ENCODE measurements around the gene CR1L.
"Not testable (repeated sequence)": the region's sequence is repeated elsewhere in the genome, so short reads cannot be mapped to it uniquely, and the experiment has no call there.

The CR1L gene

GRCh38 chr1:207691010-207691409 is 46.1 kb downstream of the CR1L start:
- Histone ChIP-seq H3K4me1 (ENCODE audit: control insufficient read depth, insufficient read depth, low read length) (no peaks in the 10 kb centered on the region), H3K27ac (ENCODE audit: low read length) (no peak overlapping the region), H3K4me3 (ENCODE audit: low read length in 2 of 2) (no peak overlapping the region), H3K9me3 (ENCODE audit: control insufficient read depth in 2 of 2, low read length in 2 of 2) (no peaks in the 10 kb centered on the region), H3K9ac (ENCODE audit: low read length in 2 of 2) (no peak overlapping the region), H3K36me3 (ENCODE audit: control insufficient read depth in 2 of 2, insufficient read depth in 2 of 2, low read length in 2 of 2) (no peaks in the 10 kb centered on the region), H3K27me3 (ENCODE audit: control insufficient read depth in 1 of 2, insufficient read depth in 2 of 2, low read length in 2 of 2) (peaks cover 2 to 3% of the 10 kb centered on the region in 2 donors)

GRCh38 chr1:207691841-207692240 is 46.9 kb downstream of the CR1L start:
- no peak overlapping the region for H3K9ac ChIP-seq (ENCODE audit: low read length in 2 of 2)
- no peak overlapping the region for H3K27ac ChIP-seq (ENCODE audit: low read length)

GRCh38 chr1:207692291-207692690 is 47.4 kb downstream of the CR1L start:
- H3K4me3 ChIP-seq (ENCODE audit: low read length in 2 of 2): not testable (repeated sequence)

More at GRCh38 chr1:207691841-207692240, 46.9 kb downstream of the CR1L start:
- no peak overlapping the region for H3K4me3 ChIP-seq (ENCODE audit: low read length in 2 of 2)
- H3K9me3 ChIP-seq (ENCODE audit: control insufficient read depth in 2 of 2, low read length in 2 of 2): no peaks in the 10 kb centered on the region
- peaks cover 2 to 3% of the 10 kb centered on the region in 2 donors for H3K27me3 ChIP-seq (ENCODE audit: control insufficient read depth in 1 of 2, insufficient read depth in 2 of 2, low read length in 2 of 2)
- no peaks in the 10 kb centered on the region for H3K4me1 ChIP-seq (ENCODE audit: control insufficient read depth, insufficient read depth, low read length)
- H3K36me3 ChIP-seq (ENCODE audit: control insufficient read depth in 2 of 2, insufficient read depth in 2 of 2, low read length in 2 of 2): no peaks in the 10 kb centered on the region

DNA sequence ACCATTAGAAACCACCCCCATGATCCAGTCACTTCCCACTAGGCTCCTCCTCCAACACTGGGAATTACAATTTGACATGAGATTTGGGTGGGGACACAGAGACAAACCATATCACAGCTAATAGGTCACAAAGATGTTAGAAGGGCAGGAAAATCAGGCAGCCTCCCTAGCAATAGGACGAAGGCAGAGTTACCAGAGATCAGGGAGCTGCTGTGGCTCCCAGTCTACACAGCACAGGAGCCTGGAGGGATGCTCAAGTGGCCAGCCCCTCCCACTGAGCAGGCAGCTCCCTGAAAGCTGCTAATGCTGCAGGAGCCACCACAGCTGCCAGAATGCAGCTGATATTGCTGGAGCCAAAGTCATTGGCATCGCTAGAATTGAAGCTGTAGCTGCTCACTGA is 51.0 kb downstream of the CR1L start:
- H3K4me3 ChIP-seq (ENCODE audit: low read length in 2 of 2): no peak overlapping the region
- no peak overlapping the region for H3K27ac ChIP-seq (ENCODE audit: low read length)
- H3K27me3 ChIP-seq (ENCODE audit: control insufficient read depth in 1 of 2, insufficient read depth in 2 of 2, low read length in 2 of 2): no peaks in the 10 kb centered on the region
- no peaks in the 10 kb centered on the region for H3K36me3 ChIP-seq (ENCODE audit: control insufficient read depth in 2 of 2, insufficient read depth in 2 of 2, low read length in 2 of 2)
- no peaks in the 10 kb centered on the region for H3K9me3 ChIP-seq (ENCODE audit: control insufficient read depth in 2 of 2, low read length in 2 of 2)
- no peaks in the 10 kb centered on the region for H3K4me1 ChIP-seq (ENCODE audit: control insufficient read depth, insufficient read depth, low read length)
- H3K9ac ChIP-seq (ENCODE audit: low read length in 2 of 2): no peak overlapping the region

More at GRCh38 chr1:207692291-207692690, 47.4 kb downstream of the CR1L start:
- H3K36me3 ChIP-seq (ENCODE audit: control insufficient read depth in 2 of 2, insufficient read depth in 2 of 2, low read length in 2 of 2); H3K27me3 ChIP-seq (ENCODE audit: control insufficient read depth in 1 of 2, insufficient read depth in 2 of 2, low read length in 2 of 2); H3K9ac ChIP-seq (ENCODE audit: low read length in 2 of 2); H3K4me1 ChIP-seq (ENCODE audit: control insufficient read depth, insufficient read depth, low read length); H3K27ac ChIP-seq (ENCODE audit: low read length); H3K9me3 ChIP-seq (ENCODE audit: control insufficient read depth in 2 of 2, low read length in 2 of 2): not testable (repeated sequence)

DNA sequence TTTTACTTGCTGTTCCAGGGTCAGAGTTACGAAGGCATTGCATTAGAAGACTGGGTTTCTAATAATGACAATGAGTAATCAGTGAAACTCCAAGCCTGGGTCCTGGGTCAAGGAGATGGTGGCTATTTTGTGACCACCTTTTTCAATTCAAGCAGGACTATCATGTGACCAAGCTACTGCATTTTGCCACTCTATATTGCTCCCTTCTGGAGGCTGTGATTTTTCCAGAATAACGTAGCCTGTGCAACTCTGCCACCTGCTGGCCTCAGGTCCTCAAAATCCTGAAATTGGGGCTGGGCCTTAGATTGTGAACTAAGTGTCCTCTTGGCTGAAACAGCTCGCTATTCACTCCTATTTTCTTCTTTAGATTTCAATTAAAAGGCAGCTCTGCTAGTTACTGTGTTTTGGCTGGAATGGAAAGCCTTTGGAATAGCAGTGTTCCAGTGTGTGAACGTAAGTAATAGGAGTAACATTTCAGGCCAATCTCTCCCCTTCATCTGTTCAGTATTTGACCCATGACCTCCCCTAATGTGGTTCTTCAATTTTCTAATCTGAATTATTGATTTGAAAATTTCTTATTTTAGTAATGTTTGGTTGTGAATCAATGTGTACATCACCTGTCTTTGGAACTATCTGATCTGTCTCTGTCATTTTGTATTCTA is 54.0 kb downstream of the CR1L start:
- no peak overlapping the region for H3K27ac ChIP-seq (ENCODE audit: low read length)
- H3K9me3 ChIP-seq (ENCODE audit: control insufficient read depth in 2 of 2, low read length in 2 of 2): no peaks in the 10 kb centered on the region
- no peak overlapping the region for H3K9ac ChIP-seq (ENCODE audit: low read length in 2 of 2)
- no peaks in the 10 kb centered on the region for H3K36me3 ChIP-seq (ENCODE audit: control insufficient read depth in 2 of 2, insufficient read depth in 2 of 2, low read length in 2 of 2)
- no peaks in the 10 kb centered on the region for H3K27me3 ChIP-seq (ENCODE audit: control insufficient read depth in 1 of 2, insufficient read depth in 2 of 2, low read length in 2 of 2)
- H3K4me1 ChIP-seq (ENCODE audit: control insufficient read depth, insufficient read depth, low read length): no peaks in the 10 kb centered on the region
- H3K4me3 ChIP-seq (ENCODE audit: low read length in 2 of 2): no peak overlapping the region

DNA sequence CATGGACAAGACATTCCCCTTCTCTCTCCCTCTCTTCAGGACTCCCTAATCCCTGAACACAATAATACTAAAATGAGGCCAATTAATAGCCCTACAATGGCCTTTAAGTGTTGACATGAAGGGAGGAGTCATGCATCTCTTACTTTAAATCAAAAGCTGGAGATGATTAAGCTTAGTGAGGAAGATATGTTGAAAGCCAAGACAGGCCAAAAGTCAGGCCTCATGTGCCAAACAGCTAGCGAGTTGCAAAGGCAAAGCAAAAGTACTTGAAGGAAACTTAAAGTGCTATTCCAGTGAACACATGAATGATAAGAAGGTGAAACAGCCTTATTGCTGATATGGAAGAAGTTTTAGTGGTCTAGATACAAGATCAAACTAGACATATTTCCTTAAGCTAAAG is 57.4 kb downstream of the CR1L start:
- H3K9ac ChIP-seq (ENCODE audit: low read length in 2 of 2): no peak overlapping the region
- H3K4me1 ChIP-seq (ENCODE audit: control insufficient read depth, insufficient read depth, low read length): no peaks in the 10 kb centered on the region
- no peak overlapping the region for H3K4me3 ChIP-seq (ENCODE audit: low read length in 2 of 2)
- H3K27me3 ChIP-seq (ENCODE audit: control insufficient read depth in 1 of 2, insufficient read depth in 2 of 2, low read length in 2 of 2): no peaks in the 10 kb centered on the region
- H3K36me3 ChIP-seq (ENCODE audit: control insufficient read depth in 2 of 2, insufficient read depth in 2 of 2, low read length in 2 of 2): no peaks in the 10 kb centered on the region
- H3K9me3 ChIP-seq (ENCODE audit: control insufficient read depth in 2 of 2, low read length in 2 of 2): no peaks in the 10 kb centered on the region
- H3K27ac ChIP-seq (ENCODE audit: low read length): no peak overlapping the region

GRCh38 chr1:207703712-207704111 is 58.8 kb downstream of the CR1L start:
- no peak overlapping the region for H3K9ac ChIP-seq (ENCODE audit: low read length in 2 of 2)
- no peaks in the 10 kb centered on the region for H3K27me3 ChIP-seq (ENCODE audit: control insufficient read depth in 1 of 2, insufficient read depth in 2 of 2, low read length in 2 of 2)
- no peak overlapping the region for H3K27ac ChIP-seq (ENCODE audit: low read length)
- H3K4me1 ChIP-seq (ENCODE audit: control insufficient read depth, insufficient read depth, low read length): no peaks in the 10 kb centered on the region
- no peaks in the 10 kb centered on the region for H3K9me3 ChIP-seq (ENCODE audit: control insufficient read depth in 2 of 2, low read length in 2 of 2)
- H3K4me3 ChIP-seq (ENCODE audit: low read length in 2 of 2): no peak overlapping the region
- H3K36me3 ChIP-seq (ENCODE audit: control insufficient read depth in 2 of 2, insufficient read depth in 2 of 2, low read length in 2 of 2): no peaks in the 10 kb centered on the region

DNA sequence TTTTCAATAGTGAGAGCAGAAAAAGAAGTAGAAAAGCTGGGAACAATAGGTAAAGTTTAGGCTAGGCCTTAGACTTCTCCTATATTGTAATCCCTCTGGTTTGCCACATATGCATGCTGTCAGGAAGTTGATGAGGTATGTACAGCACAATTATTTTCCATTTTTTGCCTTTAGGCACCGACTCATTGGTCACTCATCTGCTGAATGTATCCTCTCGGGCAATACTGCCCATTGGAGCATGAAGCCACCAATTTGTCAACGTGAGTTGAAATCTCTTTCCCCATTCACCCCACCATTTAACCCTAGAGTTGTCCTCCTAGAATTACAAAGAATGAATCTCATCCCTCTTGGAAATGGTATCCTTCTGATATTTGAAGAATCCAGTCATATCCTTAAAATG is 63.1 kb downstream of the CR1L start:
- H3K9me3 ChIP-seq (ENCODE audit: control insufficient read depth in 2 of 2, low read length in 2 of 2); H3K27ac ChIP-seq (ENCODE audit: low read length); H3K4me1 ChIP-seq (ENCODE audit: control insufficient read depth, insufficient read depth, low read length); H3K36me3 ChIP-seq (ENCODE audit: control insufficient read depth in 2 of 2, insufficient read depth in 2 of 2, low read length in 2 of 2); H3K27me3 ChIP-seq (ENCODE audit: control insufficient read depth in 1 of 2, insufficient read depth in 2 of 2, low read length in 2 of 2); H3K9ac ChIP-seq (ENCODE audit: low read length in 2 of 2); H3K4me3 ChIP-seq (ENCODE audit: low read length in 2 of 2): not testable (repeated sequence)

GRCh38 chr1:207711285-207711684 is 66.4 kb downstream of the CR1L start:
- Histone ChIP-seq H3K36me3 (ENCODE audit: control insufficient read depth in 2 of 2, insufficient read depth in 2 of 2, low read length in 2 of 2) (no peaks in the 10 kb centered on the region), H3K27me3 (ENCODE audit: control insufficient read depth in 1 of 2, insufficient read depth in 2 of 2, low read length in 2 of 2) (no peaks in the 10 kb centered on the region), H3K9ac (ENCODE audit: low read length in 2 of 2) (no peak overlapping the region), H3K4me3 (ENCODE audit: low read length in 2 of 2) (no peak overlapping the region), H3K9me3 (ENCODE audit: control insufficient read depth in 2 of 2, low read length in 2 of 2) (no peaks in the 10 kb centered on the region), H3K27ac (ENCODE audit: low read length) (no peak overlapping the region), H3K4me1 (ENCODE audit: control insufficient read depth, insufficient read depth, low read length) (no peaks in the 10 kb centered on the region)

DNA sequence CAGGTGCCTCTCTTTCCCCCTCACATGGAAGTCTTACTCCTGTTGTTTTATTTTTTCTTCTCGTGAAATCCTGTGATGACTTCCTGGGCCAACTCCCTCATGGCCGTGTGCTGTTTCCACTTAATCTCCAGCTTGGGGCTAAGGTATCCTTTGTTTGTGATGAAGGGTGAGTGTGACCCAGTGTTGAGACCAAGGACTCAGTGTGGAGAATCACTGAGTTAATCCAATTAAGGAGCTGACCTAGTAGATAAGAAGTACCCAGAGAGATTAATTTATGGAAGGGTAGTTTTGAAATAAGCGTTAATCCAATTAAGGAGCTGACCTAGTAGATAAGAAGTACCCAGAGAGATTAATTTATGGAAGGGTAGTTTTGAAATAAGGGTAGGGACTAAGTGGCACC is 67.8 kb downstream of the CR1L start:
- H3K36me3 ChIP-seq (ENCODE audit: control insufficient read depth in 2 of 2, insufficient read depth in 2 of 2, low read length in 2 of 2); H3K27me3 ChIP-seq (ENCODE audit: control insufficient read depth in 1 of 2, insufficient read depth in 2 of 2, low read length in 2 of 2); H3K9me3 ChIP-seq (ENCODE audit: control insufficient read depth in 2 of 2, low read length in 2 of 2); H3K27ac ChIP-seq (ENCODE audit: low read length); H3K4me1 ChIP-seq (ENCODE audit: control insufficient read depth, insufficient read depth, low read length); H3K9ac ChIP-seq (ENCODE audit: low read length in 2 of 2); H3K4me3 ChIP-seq (ENCODE audit: low read length in 2 of 2): not testable (repeated sequence)

DNA sequence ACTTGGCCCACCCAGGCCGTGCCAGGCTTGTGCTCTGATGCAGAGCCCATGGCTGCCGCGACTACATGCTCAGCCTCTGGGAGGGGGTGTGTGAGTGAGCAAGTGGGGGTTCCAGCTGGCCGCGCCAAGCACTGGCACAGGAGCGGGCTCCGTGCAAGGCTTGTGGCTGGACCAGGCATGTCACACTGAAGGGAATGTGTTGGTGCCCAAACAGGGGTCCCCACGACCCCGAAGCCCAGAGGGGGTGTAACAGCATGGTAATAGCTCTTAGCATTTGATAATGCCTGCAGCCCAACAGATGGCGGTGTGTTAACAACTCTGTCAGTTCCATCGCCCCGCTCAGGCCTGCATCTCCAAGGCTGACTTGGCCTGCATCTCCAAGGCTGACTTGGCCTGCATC is 68.6 kb downstream of the CR1L start:
- Histone ChIP-seq H3K4me3 (ENCODE audit: low read length in 2 of 2) (no peak overlapping the region), H3K27ac (ENCODE audit: low read length) (no peak overlapping the region)

More for the DNA sequence above, 68.6 kb downstream of the CR1L start:
- no peak overlapping the region for H3K9ac ChIP-seq (ENCODE audit: low read length in 2 of 2)
- H3K4me1 ChIP-seq (ENCODE audit: control insufficient read depth, insufficient read depth, low read length): no peaks in the 10 kb centered on the region
- H3K36me3 ChIP-seq (ENCODE audit: control insufficient read depth in 2 of 2, insufficient read depth in 2 of 2, low read length in 2 of 2): no peaks in the 10 kb centered on the region
- H3K9me3 ChIP-seq (ENCODE audit: control insufficient read depth in 2 of 2, low read length in 2 of 2): no peaks in the 10 kb centered on the region
- H3K27me3 ChIP-seq (ENCODE audit: control insufficient read depth in 1 of 2, insufficient read depth in 2 of 2, low read length in 2 of 2): no peaks in the 10 kb centered on the region
